Endothelial cell of umbilical vein (primary cell): ENCODE results near the gene KYNU. TPM values are rescaled to one million over a fixed set of nuclear protein-coding genes. Genes with fewer than 3 reads are reported as not detected.

Source experiments
- BruUV-seq: library from RNA; stranded (reverse); fragments of 400-500 nt; replicated peaks from 2 replicates; lab custom pipeline; 2021; lab: Mats Ljungman, UMichigan
- CTCF ChIA-PET: fragments of 300-600, 350-600 bp; sonication (Branson Sonifier 250); formaldehyde crosslinking; loops from one replicate; lab custom pipeline; 2021; ENCODE audit warnings: antibody characterized with exemption, inconsistent platforms; lab: Charles Lee
- POLR2A ChIA-PET: fragments of 300-600, 350-600 bp; sonication (Branson Sonifier 250); formaldehyde crosslinking; loops from one replicate; lab custom pipeline; 2021; ENCODE audit warnings: antibody characterized with exemption, inconsistent platforms; lab: Charles Lee
- DNase-seq: peaks from one replicate; pipeline ENCODE4 v3.0.0-alpha.2; 2011; ENCODE audit warnings: low read depth, low spot score
- FAIRE-seq: peaks from 2 replicates; lab custom pipeline; 2011; peaks lifted over from hg19 to GRCh38; lab: Jason Lieb, UNC
- H2AFZ ChIP-seq: 2 replicates; pipeline ENCODE4 v1.6.0; 2012; ENCODE audit warnings: low read depth, low read length, control low read depth, inconsistent platforms
- H3K27ac ChIP-seq: 2 replicates; pipeline ENCODE4 v1.5.1; 2011; ENCODE audit warnings: low read depth, mild to moderate bottlenecking, control low read depth, low read length, moderate library complexity; ENCODE audit not compliant: insufficient read depth
- H3K27me3 ChIP-seq, 2 experiments: 2 replicates each; pipeline versions ENCODE4 v1.6.0 to v1.6.1; 2011; ENCODE audit warnings: low read length in 2 of 2, mixed read lengths in 1 of 2; ENCODE audit not compliant: control insufficient read depth in 2 of 2, insufficient read depth in 2 of 2
- H3K36me3 ChIP-seq, 2 experiments: 2 replicates in 1 of 2; 3 replicates in 1 of 2; pipeline ENCODE4 v1.5.1; 2011; ENCODE audit warnings: low read length in 2 of 2, mild to moderate bottlenecking in 1 of 2, moderate library complexity in 1 of 2; ENCODE audit not compliant: control insufficient read depth in 2 of 2, insufficient read depth in 2 of 2; ENCODE audit errors: extremely low read depth in 1 of 2
- H3K4me1 ChIP-seq: 3 replicates; pipeline ENCODE4 v1.5.1; 2011; ENCODE audit warnings: mild to moderate bottlenecking, low read length; ENCODE audit not compliant: control insufficient read depth, insufficient read depth; ENCODE audit errors: extremely low read depth
- H3K4me2 ChIP-seq: 2 replicates; pipeline ENCODE4 v1.6.1; 2011; ENCODE audit warnings: low read length, control low read depth, mixed read lengths; ENCODE audit not compliant: insufficient read depth
- H3K4me3 ChIP-seq, 3 experiments: fragments of 200-600 bp in 1 of 3; sonication (generic), shearing (Covaris generic) in 1 of 3; replicated peaks in 1 of 3; 2 replicates each; pipeline ENCODE4 v1.5.1; 2011 to 2016; ENCODE audit warnings: control low read depth in 3 of 3, low read length in 3 of 3, mild to moderate bottlenecking in 2 of 3, inconsistent platforms in 1 of 3, low read depth in 1 of 3, moderate library complexity in 1 of 3; ENCODE audit not compliant: insufficient read depth in 1 of 3
- H3K79me2 ChIP-seq: 2 replicates; pipeline ENCODE4 v1.6.0; 2012; ENCODE audit warnings: low read length, inconsistent platforms; ENCODE audit not compliant: control insufficient read depth, insufficient read depth
- H3K9ac ChIP-seq: replicated peaks from 2 replicates; pipeline ENCODE3; 2011; ENCODE audit warnings: low read length, control low read depth; ENCODE audit not compliant: insufficient read depth; ENCODE audit errors: extremely low read depth
- H3K9me1 ChIP-seq: replicated peaks from 3 replicates; pipeline ENCODE4 v1.6.0; 2011; ENCODE audit warnings: mild to moderate bottlenecking, low read length; ENCODE audit not compliant: control insufficient read depth, insufficient read depth; ENCODE audit errors: extremely low read depth
- H3K9me3 ChIP-seq: replicated peaks from 2 replicates; pipeline ENCODE4 v1.5.1; 2012; ENCODE audit warnings: low read length, inconsistent platforms; ENCODE audit not compliant: control insufficient read depth, insufficient read depth
- H4K20me1 ChIP-seq: replicated peaks from 2 replicates; pipeline ENCODE3; 2011; ENCODE audit warnings: mild to moderate bottlenecking, low read length; ENCODE audit not compliant: control insufficient read depth, insufficient read depth; ENCODE audit errors: extremely low read depth
- CTCF ChIP-seq, 2 donors: IDR thresholded peaks; 1 replicate in 1 of 2; 2 replicates in 1 of 2; pipeline ENCODE4 v1.5.1; 2011; ENCODE audit warnings: low read length in 2 of 2, mild to moderate bottlenecking in 2 of 2, moderate library complexity in 2 of 2, control low read depth in 1 of 2, inconsistent platforms in 1 of 2, low read depth in 1 of 2; ENCODE audit not compliant: insufficient read depth in 1 of 2; ENCODE audit errors: extremely low read depth in 1 of 2
- EZH2 ChIP-seq: IDR thresholded peaks from 2 replicates; pipeline ENCODE4 v1.6.1; 2012; ENCODE audit warnings: borderline replicate concordance, low read depth, mild to moderate bottlenecking, moderate library complexity, low read length, inconsistent platforms; ENCODE audit not compliant: severe bottlenecking
- FOS ChIP-seq: IDR thresholded peaks from 2 replicates; pipeline ENCODE4 v1.6.1; 2011; ENCODE audit warnings: mild to moderate bottlenecking, low read length, moderate library complexity, borderline replicate concordance; ENCODE audit not compliant: insufficient read depth
- GATA2 ChIP-seq: IDR thresholded peaks from 2 replicates; pipeline ENCODE4 v1.7.0; 2011; ENCODE audit warnings: low read depth, mild to moderate bottlenecking, moderate library complexity, mixed read lengths, low read length; ENCODE audit not compliant: insufficient read length, insufficient read depth
- JUN ChIP-seq: IDR thresholded peaks from 2 replicates; pipeline ENCODE4 v1.6.1; 2011; ENCODE audit warnings: borderline replicate concordance, low read depth; ENCODE audit not compliant: insufficient read length, insufficient read depth
- MAX ChIP-seq: IDR thresholded peaks from 2 replicates; pipeline ENCODE4 v1.6.1; 2011; ENCODE audit not compliant: insufficient read depth, insufficient read length
- MYC ChIP-seq: IDR thresholded peaks from one replicate; pipeline ENCODE4 v1.6.1; 2011; ENCODE audit warnings: mild to moderate bottlenecking, low read depth, low read length
- POLR2A ChIP-seq: IDR thresholded peaks from 2 replicates; pipeline ENCODE4 v1.6.1; 2012; ENCODE audit warnings: low read depth, mild to moderate bottlenecking, control low read depth, low read length
- POLR2AphosphoS5 ChIP-seq: IDR thresholded peaks from 2 replicates; pipeline ENCODE4 v1.6.1; 2012; ENCODE audit warnings: low read depth, mild to moderate bottlenecking, control low read depth, low read length, moderate library complexity; ENCODE audit not compliant: insufficient read depth
- dilution Hi-C: fragments of 300-500 bp; cut with MboI; formaldehyde crosslinking; loops from one replicate; pipeline ENCODE4 v1.15.0; 2019; ENCODE audit warnings: low sequenced_read_pairs; ENCODE audit not compliant: extremely low pct_ligation_motif_present
- intact Hi-C: fragments of 100-400 bp; cut with micrococcal nuclease; formaldehyde crosslinking; loops from one replicate; pipeline ENCODE4 v1.10.0; 2022
- polyA plus RNA-seq, 4 experiments: library from polyadenylated mRNA; depleted of rRNA in 3 of 4; stranded (reverse) in 3 of 4; unstranded in 1 of 4; fragments of >200 nt; gene quantifications; 2 replicates each; pipeline versions ENCODE4 v1.2.1 to v1.2.3, GENCODE V29; 2011 to 2012; ENCODE audit warnings: missing spikeins in 1 of 4
- total RNA-seq: library from RNA; stranded (reverse); gene quantifications from 2 replicates; pipeline ENCODE4 v1.2.3, GENCODE V29; 2021

KYNU gene
- total and polyA plus RNA-seq, 2 donors (not counting 3 experiments of a cell fraction or from before 2014, with no cell fraction given), result 0.04 TPM; not detected in 1

GRCh38 chr2:142965443-142965842, 88.0 kb downstream of the KYNU start:
- ChIA-PET POLR2A (no interaction called here), CTCF (interaction anchor here (1.0 to 1.4 kb wide), 4 partner anchors 8 to 283 kb away, joined by 3 to 9 read pairs (median 3); no protein-coding TSS in a partner anchor)
- Histone ChIP-seq H3K27me3 (no peaks in the 10 kb centered on the region), H3K79me2 (no peaks in the 10 kb centered on the region), H3K4me1 (peaks cover 7% of the 10 kb centered on the region), H3K36me3 (no peaks in the 10 kb centered on the region), H3K4me3 (no peak overlapping the region), H3K4me2 (no peak overlapping the region), H4K20me1 (no peaks in the 10 kb centered on the region), H3K9ac (no peak overlapping the region), H3K9me1 (no peaks in the 10 kb centered on the region), H2AFZ (peak overlapping the region; percentile 34), H3K27ac (peak overlapping the region; percentile 35), H3K9me3 (no peaks in the 10 kb centered on the region)
- no TSS peak for BruUV-seq
- TF ChIP-seq GATA2 (no peak), JUN (peak; percentile 66), FOS (peak; percentile 86), MAX (no peak)
- intact Hi-C loops, result loop anchor here (1.0 kb wide), 1 partner anchor 9 kb away; no protein-coding TSS in a partner anchor
- dilution Hi-C loops, result no loop called here
- DNase-seq, result peak; percentile 53
- peak; percentile 31 for FAIRE-seq

- TF ChIP-seq POLR2A (no peak), FOS (no peak), GATA2 (no peak), CTCF (IDR thresholded peaks at IDR 0.05; ENCODE audit: extremely low read depth in 1 of 2, insufficient read depth in 1 of 2, low read depth in 1 of 2, low read length in 2 of 2) (no peak), MAX (no peak), EZH2 (no peak), JUN (no peak), MYC (no peak), POLR2AphosphoS5 (no peak)
- H3K79me2 ChIP-seq, result no peaks in the 10 kb centered on the region
- intact Hi-C loops (no loop called here), dilution Hi-C loops (no loop called here)
- H3K9ac ChIP-seq, result no peak overlapping the region
- H3K36me3 ChIP-seq, result no peaks in the 10 kb centered on the region
- no peak overlapping the region for H2AFZ ChIP-seq
- H3K4me2 ChIP-seq, result no peak overlapping the region
- FAIRE-seq (no peak), DNase-seq (no peak)
- H3K9me1 ChIP-seq, result no peaks in the 10 kb centered on the region
- peaks cover 7% of the 10 kb centered on the region for H3K4me1 ChIP-seq
- no peaks in the 10 kb centered on the region for H4K20me1 ChIP-seq
- H3K9me3 ChIP-seq, result no peaks in the 10 kb centered on the region
- H3K4me3 ChIP-seq, result no peak overlapping the region
- CTCF ChIA-PET, result no interaction called here
- POLR2A ChIA-PET, result no interaction called here
- BruUV-seq, result no TSS peak
- H3K27ac ChIP-seq, result no peak overlapping the region
- no peaks in the 10 kb centered on the region for H3K27me3 ChIP-seq
Observed at GRCh38 chr2:142966284-142966683, 88.8 kb downstream of the KYNU start.
